CD4-positive, alpha-beta memory T cell (primary cell): ENCODE measurements around the gene HSPE1. TPM values are rescaled to one million over a fixed set of nuclear protein-coding genes. Genes with fewer than 3 reads are reported as not detected.
A peak's percentile ranks its signal among the peaks of the same experiment; 100 is the strongest.
"Not testable (repeated sequence)": the region's sequence is repeated elsewhere in the genome, so short reads cannot be mapped to it uniquely, and the experiment has no call there.

Source experiments
- CTCF ChIA-PET: fragments of 350-600 bp; sonication (Branson Sonifier 250); formaldehyde crosslinking; loops from one replicate; lab custom pipeline; 2021; ENCODE audit warnings: inconsistent platforms; ENCODE audit not compliant: partially characterized antibody; lab: Charles Lee
- POLR2A ChIA-PET: fragments of 350-600 bp; sonication (Branson Sonifier 250); formaldehyde crosslinking; loops from one replicate; lab custom pipeline; 2021; ENCODE audit not compliant: partially characterized antibody; lab: Charles Lee
- DNase-seq, 5 donors: peaks; one replicate each; pipeline versions ENCODE4 v3.0.0 to v3.0.0-alpha.2; 2020 to 2022; ENCODE audit warnings: mixed read lengths in 1 of 5
- H3K27ac ChIP-seq: one replicate; pipeline ENCODE4 v1.7.0; 2013; ENCODE audit warnings: low read depth, low read length
- H3K27me3 ChIP-seq: 2 replicates; pipeline ENCODE4 v1.7.0; 2013; ENCODE audit warnings: mild to moderate bottlenecking, low read length, moderate library complexity; ENCODE audit not compliant: insufficient read depth
- H3K36me3 ChIP-seq: 2 replicates; pipeline ENCODE4 v1.7.0; 2013; ENCODE audit warnings: mild to moderate bottlenecking, low read length, moderate library complexity; ENCODE audit not compliant: insufficient read depth
- H3K4me1 ChIP-seq: 2 replicates; pipeline ENCODE4 v1.7.0; 2013; ENCODE audit warnings: mild to moderate bottlenecking, low read length, moderate library complexity; ENCODE audit not compliant: insufficient read depth
- H3K4me3 ChIP-seq, 2 donors: one replicate each; pipeline ENCODE4 v1.7.0; 2013; ENCODE audit warnings: low read length in 2 of 2, mild to moderate bottlenecking in 1 of 2
- H3K9me3 ChIP-seq, 2 donors: one replicate each; pipeline ENCODE4 v1.7.0; 2013; ENCODE audit warnings: low read length in 2 of 2, control low read depth in 1 of 2; ENCODE audit not compliant: control insufficient read depth in 1 of 2
- H3K27ac Mint-ChIP-seq, 7 donors: one replicate each; pipeline ENCODE4 v1.8.0; 2020 to 2021; ENCODE audit warnings: mixed read lengths in 7 of 7, mild to moderate bottlenecking in 6 of 7, inconsistent platforms in 3 of 7, moderate library complexity in 3 of 7
- H3K27me3 Mint-ChIP-seq, 2 donors: one replicate each; pipeline ENCODE4 v1.8.0; 2020 to 2021; ENCODE audit warnings: mixed read lengths in 2 of 2
- H3K36me3 Mint-ChIP-seq, 2 donors: one replicate each; pipeline ENCODE4 v1.8.0; 2020 to 2021; ENCODE audit warnings: mixed read lengths in 2 of 2, inconsistent platforms in 1 of 2, mild to moderate bottlenecking in 1 of 2
- H3K4me1 Mint-ChIP-seq, 4 donors: one replicate each; pipeline ENCODE4 v1.8.0; 2020 to 2021; ENCODE audit warnings: mixed read lengths in 4 of 4, mild to moderate bottlenecking in 1 of 4
- H3K4me3 Mint-ChIP-seq, 8 donors: one replicate each; pipeline ENCODE4 v1.8.0; 2020 to 2021; ENCODE audit warnings: mixed read lengths in 8 of 8, mild to moderate bottlenecking in 7 of 8, moderate library complexity in 6 of 8, inconsistent platforms in 3 of 8
- H3K9me3 Mint-ChIP-seq, 8 donors: one replicate each; pipeline ENCODE4 v1.8.0; 2020 to 2021; ENCODE audit warnings: mixed read lengths in 8 of 8, mild to moderate bottlenecking in 5 of 8, inconsistent platforms in 3 of 8, moderate library complexity in 1 of 8
- intact Hi-C: fragments of 100-400 bp; cut with micrococcal nuclease; formaldehyde crosslinking; loops from one replicate; pipeline ENCODE4 v1.15.1; 2023
- polyA plus RNA-seq, 2 donors: library from polyadenylated mRNA; unstranded; fragments of 300-500 nt; fragmentation: Illumina TruSeq; gene quantifications; one replicate each; pipeline ENCODE4 v1.2.3, GENCODE V29; 2021
- total RNA-seq, 2 experiments: library from RNA; stranded (reverse); gene quantifications; one replicate each; pipeline ENCODE4 v1.2.3, GENCODE V29; 2021

The HSPE1 gene
- total and polyA plus RNA-seq, 4 experiments from 2014 or later = 52.4 to 145 (median 99.4) TPM

GRCh38 chr2:197477797-197478196 is 22.4 kb upstream of the HSPE1 start:
- intact Hi-C loops = no loop called here

DNA sequence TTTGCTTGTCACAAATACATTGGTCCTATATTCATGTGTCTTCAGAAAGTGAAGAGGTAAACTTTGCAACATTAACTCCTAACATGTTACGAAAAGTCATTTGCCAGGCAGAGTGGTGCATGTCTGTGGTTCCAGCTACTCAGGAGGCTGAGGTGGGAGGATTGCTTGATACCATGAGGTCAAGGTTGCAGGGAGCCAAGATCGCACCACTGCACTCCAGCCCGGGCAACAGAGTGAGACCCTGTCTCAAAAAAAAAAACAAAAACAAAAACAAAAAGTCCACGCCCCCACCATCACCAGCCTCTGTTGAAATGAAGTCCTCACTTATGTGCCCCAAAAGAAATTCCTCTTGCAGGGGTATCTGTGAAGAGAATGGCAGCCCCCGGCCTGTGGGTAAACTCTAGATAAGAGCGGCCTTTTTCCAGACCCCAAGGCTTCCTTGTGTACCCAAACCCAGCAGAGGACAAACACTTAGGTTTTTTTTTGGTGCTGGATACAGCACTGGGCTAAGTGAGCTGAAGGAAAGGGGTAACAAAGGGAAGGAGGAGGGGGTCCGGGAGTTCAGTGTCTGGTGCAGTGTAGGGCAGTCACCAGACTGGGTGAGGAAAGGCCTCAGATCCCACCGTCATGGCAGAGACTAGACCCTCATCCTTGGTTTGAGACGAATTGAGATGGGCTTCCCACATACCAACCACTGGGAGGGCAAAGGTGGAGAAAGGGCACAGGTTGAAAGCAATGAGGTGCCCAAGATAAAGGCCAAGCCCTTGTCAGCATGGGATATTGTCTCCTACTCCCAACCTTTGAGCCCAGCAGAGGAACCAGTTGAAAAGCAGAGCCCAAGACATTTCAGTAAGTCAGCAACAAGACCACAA is 19.8 kb upstream of the HSPE1 start:
- H3K36me3 ChIP-seq = peaks cover 16% of the 10 kb centered on the region

More at GRCh38 chr2:197477797-197478196, 22.4 kb upstream of the HSPE1 start:
- ChIA-PET CTCF (no interaction called here), POLR2A (interaction anchor here (0.8 kb wide), 1 partner anchor 22 kb away, joined by 5 read pairs; the partner anchor contains the start of gene HSPD1)
- Mint-ChIP-seq H3K27ac (peak overlapping the region in 3 of 7 donors; percentile 19 to 76 (median 24)), H3K9me3 (peaks cover 0 to 11% (median 0%) of the 10 kb centered on the region in 8 donors), H3K27me3 (no peaks in the 10 kb centered on the region), H3K36me3 (peaks cover 53 to 73% of the 10 kb centered on the region in 2 donors), H3K4me1 (peaks cover 0 to under 1% (median under 1%) of the 10 kb centered on the region in 4 donors), H3K4me3 (no peak overlapping the region)
- H3K27me3 ChIP-seq = no peaks in the 10 kb centered on the region
- H3K27ac ChIP-seq = no peak overlapping the region
- H3K4me1 ChIP-seq = no peaks in the 10 kb centered on the region
- H3K9me3 ChIP-seq = no peaks in the 10 kb centered on the region
- H3K4me3 ChIP-seq = no peak overlapping the region
- no peak for DNase-seq
- peaks cover 37% of the 10 kb centered on the region for H3K36me3 ChIP-seq

GRCh38 chr2:197484248-197484647 is 15.9 kb upstream of the HSPE1 start:
- H3K27ac ChIP-seq, H3K27me3 Mint-ChIP-seq, H3K9me3 ChIP-seq, intact Hi-C loops, CTCF ChIA-PET, H3K4me3 ChIP-seq, H3K4me1 Mint-ChIP-seq, H3K27me3 ChIP-seq, H3K4me3 Mint-ChIP-seq, H3K27ac Mint-ChIP-seq, H3K4me1 ChIP-seq, DNase-seq: not testable (repeated sequence)
- peaks cover 0 to 33% (median 18%) of the 10 kb centered on the region in 8 donors for H3K9me3 Mint-ChIP-seq
- H3K36me3 Mint-ChIP-seq = peaks cover 65 to 73% of the 10 kb centered on the region in 2 donors
- POLR2A ChIA-PET = interaction anchor here (2.4 kb wide), 1 partner anchor 15 kb away, joined by 11 read pairs; the partner anchor contains the start of genes HSPD1 and HSPE1
- peaks cover 20% of the 10 kb centered on the region for H3K36me3 ChIP-seq

More for the DNA sequence above, 19.8 kb upstream of the HSPE1 start:
- Mint-ChIP-seq H3K27me3 (no peaks in the 10 kb centered on the region), H3K9me3 (peaks cover 0 to 29% (median 18%) of the 10 kb centered on the region in 8 donors), H3K4me1 (no peaks in the 10 kb centered on the region), H3K27ac (peak overlapping the region in 4 of 7 donors; percentile 19 to 81 (median 28)), H3K4me3 (no peak overlapping the region), H3K36me3 (peaks cover 58 to 66% of the 10 kb centered on the region in 2 donors)
- CTCF ChIA-PET = no interaction called here
- intact Hi-C loops = no loop called here
- Histone ChIP-seq H3K27me3 (no peaks in the 10 kb centered on the region), H3K27ac (no peak overlapping the region), H3K4me1 (no peaks in the 10 kb centered on the region), H3K4me3 (no peak overlapping the region), H3K9me3 (peaks cover 0 to 4% of the 10 kb centered on the region in 2 donors)
- no peak for DNase-seq
- POLR2A ChIA-PET = no interaction called here

GRCh38 chr2:197486175-197486574 is 14.0 kb upstream of the HSPE1 start:
- H3K4me1 Mint-ChIP-seq = peaks cover 0 to 2% (median 0%) of the 10 kb centered on the region in 4 donors
- ChIA-PET POLR2A (no interaction called here), CTCF (no interaction called here)
- intact Hi-C loops = no loop called here
- Histone ChIP-seq H3K4me1 (no peaks in the 10 kb centered on the region), H3K9me3 (peaks cover 0 to 4% of the 10 kb centered on the region in 2 donors), H3K36me3 (peaks cover 28% of the 10 kb centered on the region), H3K27me3 (no peaks in the 10 kb centered on the region), H3K4me3 (no peak overlapping the region), H3K27ac (no peak overlapping the region)
- no peak overlapping the region for H3K4me3 Mint-ChIP-seq
- H3K27me3 Mint-ChIP-seq = no peaks in the 10 kb centered on the region
- peak overlapping the region in 2 of 7 donors; percentile 23 to 25 for H3K27ac Mint-ChIP-seq
- no peak for DNase-seq
- peaks cover 0 to 28% (median 18%) of the 10 kb centered on the region in 8 donors for H3K9me3 Mint-ChIP-seq
- peaks cover 53 to 75% of the 10 kb centered on the region in 2 donors for H3K36me3 Mint-ChIP-seq

DNA sequence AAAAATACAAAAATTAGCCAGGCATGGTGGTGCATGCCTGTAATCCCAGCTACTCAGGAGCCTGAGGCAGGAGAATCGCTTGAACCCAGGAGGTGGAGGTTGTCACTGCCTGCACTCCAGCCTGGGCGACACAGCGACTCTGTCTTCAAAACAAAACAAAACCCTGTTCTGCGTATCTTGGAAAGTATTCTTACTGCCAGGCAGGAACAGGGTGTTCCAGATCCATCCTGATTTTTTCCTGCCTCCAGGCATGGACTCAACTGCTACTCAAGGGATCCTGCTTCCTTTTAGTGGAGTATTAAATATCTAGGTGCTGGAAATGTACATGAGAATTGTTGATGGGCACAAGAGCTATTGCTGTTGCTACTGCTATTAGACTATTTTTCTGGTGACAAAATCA is 12.8 kb upstream of the HSPE1 start:
- Histone ChIP-seq H3K4me1 (no peaks in the 10 kb centered on the region), H3K27me3 (no peaks in the 10 kb centered on the region), H3K36me3 (peaks cover 36% of the 10 kb centered on the region), H3K9me3 (peaks cover 0 to 4% of the 10 kb centered on the region in 2 donors), H3K4me3 (no peak overlapping the region), H3K27ac (no peak overlapping the region)
- Mint-ChIP-seq H3K4me1 (peaks cover 0 to 3% (median 0%) of the 10 kb centered on the region in 4 donors), H3K27ac (peak overlapping the region in 2 of 7 donors; percentile 35 to 66), H3K4me3 (no peak overlapping the region), H3K27me3 (no peaks in the 10 kb centered on the region), H3K36me3 (peaks cover 52 to 72% of the 10 kb centered on the region in 2 donors), H3K9me3 (peaks cover 0 to 27% (median 16%) of the 10 kb centered on the region in 8 donors)
- no peak for DNase-seq
- ChIA-PET POLR2A (no interaction called here), CTCF (no interaction called here)
- intact Hi-C loops = no loop called here

DNA sequence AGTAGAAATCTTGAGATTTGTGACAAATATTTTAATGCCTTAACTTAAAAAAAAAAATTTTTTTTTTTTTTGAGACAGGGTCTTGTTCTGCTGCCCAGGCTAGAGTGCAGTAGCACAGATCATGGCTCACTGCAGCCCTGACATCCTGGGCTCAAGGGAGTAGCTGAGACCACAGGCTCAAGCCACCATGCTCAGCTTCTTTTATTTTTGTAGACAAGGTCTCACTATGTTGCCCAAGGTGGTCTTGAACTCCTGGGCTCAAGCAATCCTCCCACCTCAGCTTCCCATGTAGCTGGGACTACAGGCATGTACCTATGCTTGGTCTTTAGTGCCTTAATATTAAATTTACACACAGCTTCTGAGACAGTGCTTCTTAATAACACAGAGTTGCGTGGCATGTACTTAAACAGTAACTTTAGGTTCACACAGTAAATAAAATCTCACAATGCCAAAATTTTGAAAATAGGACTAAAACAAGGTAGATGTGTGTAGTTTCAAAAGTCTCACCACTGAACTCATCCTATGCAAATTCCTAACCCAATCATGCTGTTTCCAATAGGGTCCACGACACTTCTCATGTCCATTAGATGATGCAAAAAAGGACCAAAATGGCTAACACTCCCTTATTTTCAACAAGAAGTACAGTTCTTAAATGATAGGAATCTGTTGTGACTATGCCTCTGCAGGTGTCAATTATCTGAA is 4.6 kb upstream of the HSPE1 start:
- POLR2A ChIA-PET = interaction anchor here (1.1 to 2.1 kb wide), 3 partner anchors 21 to 60 kb away, joined by 3 to 10 read pairs (median 7); partner anchors contain the start of genes COQ10B, MOB4 and SF3B1
- Mint-ChIP-seq H3K27me3 (no peaks in the 10 kb centered on the region), H3K36me3 (peaks cover 31 to 76% of the 10 kb centered on the region in 2 donors), H3K4me3 (peak overlapping the region in 2 of 8 donors; percentile 26 to 99), H3K27ac (peak overlapping the region in 5 of 7 donors; percentile 36 to 92 (median 59)), H3K9me3 (no peaks in the 10 kb centered on the region), H3K4me1 (peaks cover 31 to 59% (median 35%) of the 10 kb centered on the region in 4 donors)
- peaks cover 42% of the 10 kb centered on the region for H3K4me1 ChIP-seq
- no peaks in the 10 kb centered on the region for H3K27me3 ChIP-seq
- no peak overlapping the region for H3K4me3 ChIP-seq
- H3K36me3 ChIP-seq = peaks cover 43% of the 10 kb centered on the region
- H3K9me3 ChIP-seq = no peaks in the 10 kb centered on the region
- CTCF ChIA-PET = no interaction called here
- DNase-seq = no peak
- intact Hi-C loops = loop anchor here (10.0 kb wide), 1 partner anchor 279 kb away; no protein-coding TSS in a partner anchor
- no peak overlapping the region for H3K27ac ChIP-seq
